Aorta (tissue), 5 donors: Measurements from ENCODE around the gene SLIT2. TPM values are rescaled to one million over a fixed set of nuclear protein-coding genes. Genes with fewer than 3 reads are reported as not detected.

Source experiments
- ATAC-seq: fragments of 200-7000 bp; cut with Tn5 transposase; one replicate; pipeline ENCODE4 v1.9.1; 2022; ENCODE audit warnings: moderate library complexity; ENCODE audit not compliant: low FRiP score
- DNase-seq, 2 donors: peaks; one replicate each; pipeline ENCODE4 v3.0.0-alpha.2; 2020
- H3K27ac ChIP-seq, 2 donors: one replicate each; pipeline ENCODE4 v1.5.1; 2013; ENCODE audit warnings: low read length in 2 of 2, mild to moderate bottlenecking in 2 of 2, moderate library complexity in 2 of 2, control low read depth in 1 of 2, inconsistent platforms in 1 of 2, low read depth in 1 of 2
- H3K27me3 ChIP-seq, 2 donors: one replicate each; pipeline ENCODE4 v1.6.1; 2013; ENCODE audit warnings: control low read depth in 1 of 2, low read length in 1 of 2, mild to moderate bottlenecking in 1 of 2, moderate library complexity in 1 of 2; ENCODE audit not compliant: insufficient read depth in 2 of 2, control insufficient read depth in 1 of 2
- H3K36me3 ChIP-seq, 2 donors: one replicate each; pipeline ENCODE4 v1.6.1; 2013; ENCODE audit warnings: control low read depth in 1 of 2, low read length in 1 of 2, mild to moderate bottlenecking in 1 of 2; ENCODE audit not compliant: insufficient read depth in 2 of 2, control insufficient read depth in 1 of 2
- H3K4me1 ChIP-seq, 2 donors: one replicate each; pipeline ENCODE4 v1.6.1; 2013; ENCODE audit warnings: low read length in 2 of 2, control low read depth in 1 of 2, mild to moderate bottlenecking in 1 of 2, moderate library complexity in 1 of 2; ENCODE audit not compliant: insufficient read depth in 2 of 2, control insufficient read depth in 1 of 2
- H3K4me3 ChIP-seq, 2 donors: one replicate each; pipeline ENCODE4 v1.5.1; 2013; ENCODE audit warnings: low read length in 2 of 2, control low read depth in 1 of 2, mild to moderate bottlenecking in 1 of 2
- H3K9me3 ChIP-seq: one replicate; pipeline ENCODE4 v1.6.1; 2013; ENCODE audit warnings: mild to moderate bottlenecking, low read length; ENCODE audit not compliant: control insufficient read depth
- WGBS, 2 donors: extraction: QIAGEN DNeasy Blood & Tissue Kit; methylation state at CpG; one replicate each; pipeline ENCODE4 v1.1.7; 2013; 5-methylcytosine and 5-hydroxymethylcytosine counted together
- intact Hi-C, 2 donors: fragments of 100-400 bp; cut with DNase I; formaldehyde crosslinking; loops; one replicate each; pipeline versions ENCODE4 v1.14.2 to v1.15.0; 2022
- polyA plus RNA-seq, 2 donors: library from polyadenylated mRNA; stranded (reverse); fragments of 200-250 nt; gene quantifications; one replicate each; pipeline ENCODE4 v1.2.3, GENCODE V29; 2013
- total RNA-seq, 2 donors: library from RNA; stranded (reverse); fragmentation: NEBNext Ultra II Directional; extraction: Animal tissue kit (Norgen Biotek cat#: 25700); gene quantifications; one replicate each; pipeline ENCODE4 v1.2.1, GENCODE V29; 2021
- donor health status: healthy with polysubstance abuse.
- donor health status: Bipolar disorder and iron deficiency.
- donor health status: DM: no; HTN: no; CAD: no.
- donor health status: DM: no; HTN: no; CAD: no.
- donor health status: DM: yes; HTN: yes; CAD: no.

SLIT2 gene
- total and polyA plus RNA-seq, 4 donors: 1.3 to 119 (median 23.2) TPM

- no peak overlapping the region for H3K4me3 ChIP-seq
- no peak overlapping the region for H3K27ac ChIP-seq
- ATAC-seq: no peak
- no peak for DNase-seq
- intact Hi-C loops: no loop called here
- WGBS, 2 donors: 64 to 78% methylated on average over 4 of the region's 4 CpGs
- peaks cover 0 to 6% of the 10 kb centered on the region in 2 donors for H3K4me1 ChIP-seq
- H3K9me3 ChIP-seq: no peaks in the 10 kb centered on the region
- no peaks in the 10 kb centered on the region for H3K27me3 ChIP-seq
- no peaks in the 10 kb centered on the region for H3K36me3 ChIP-seq
These were observed 20.7 kb downstream of the SLIT2 start for GRCh38 chr4:20272411-20272872.

DNA sequence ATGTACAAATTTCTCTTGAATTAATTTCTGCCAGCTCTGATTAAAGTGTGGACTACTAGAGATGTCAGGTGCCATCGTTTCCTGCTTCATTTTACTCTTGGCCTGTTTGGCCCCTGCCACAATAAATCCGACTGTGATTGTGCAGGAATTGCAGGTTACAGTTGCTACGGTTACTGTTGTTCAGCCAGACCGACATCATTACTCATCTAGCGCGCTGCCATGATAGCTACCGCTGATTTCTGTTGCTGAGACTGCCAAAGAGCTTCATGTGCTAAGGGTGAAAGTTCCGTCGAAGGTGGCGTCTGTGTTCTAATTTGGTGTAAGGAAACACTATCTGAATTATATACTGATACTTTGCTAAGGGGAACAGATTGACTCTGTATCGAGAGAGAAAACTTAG lies 22.1 kb downstream of the SLIT2 start:
- WGBS, 2 donors: 25 to 33% methylated on average over 11 of the region's 11 CpGs
- Histone ChIP-seq H3K4me1 (peaks cover 0 to 2% of the 10 kb centered on the region in 2 donors), H3K36me3 (no peaks in the 10 kb centered on the region), H3K27ac (no peak overlapping the region), H3K4me3 (no peak overlapping the region), H3K9me3 (no peaks in the 10 kb centered on the region), H3K27me3 (no peaks in the 10 kb centered on the region)
- no peak for ATAC-seq
- peak; percentile 42 to 67 for DNase-seq
- intact Hi-C loops: no loop called here

- WGBS, 2 donors: 79 to 81% methylated on average over 5 of the region's 5 CpGs
- Histone ChIP-seq H3K4me3 (no peak overlapping the region), H3K4me1 (no peaks in the 10 kb centered on the region), H3K27me3 (no peaks in the 10 kb centered on the region), H3K9me3 (no peaks in the 10 kb centered on the region), H3K36me3 (no peaks in the 10 kb centered on the region), H3K27ac (no peak overlapping the region)
- intact Hi-C loops: no loop called here
- DNase-seq: no peak
- ATAC-seq: no peak
These were observed 25.1 kb downstream of the SLIT2 start for GRCh38 chr4:20276848-20277247.

GRCh38 chr4:20278195-20278594 lies 26.5 kb downstream of the SLIT2 start:
- intact Hi-C loops: no loop called here
- 94 to 96% methylated on average over 3 of the region's 3 CpGs for WGBS, 2 donors

GRCh38 chr4:20279381-20279780 lies 27.7 kb downstream of the SLIT2 start:
- intact Hi-C loops: no loop called here
- no peak overlapping the region for H3K4me3 ChIP-seq
- ATAC-seq: no peak
- H3K36me3 ChIP-seq: no peaks in the 10 kb centered on the region
- DNase-seq: no peak
- H3K27ac ChIP-seq: no peak overlapping the region
- no peaks in the 10 kb centered on the region for H3K4me1 ChIP-seq
- H3K9me3 ChIP-seq: no peaks in the 10 kb centered on the region
- WGBS, 2 donors: 93 to 100% methylated on average over 1 of the region's 1 CpG
- H3K27me3 ChIP-seq: no peaks in the 10 kb centered on the region

More at GRCh38 chr4:20278195-20278594, 26.5 kb downstream of the SLIT2 start:
- H3K27me3 ChIP-seq: no peaks in the 10 kb centered on the region
- H3K9me3 ChIP-seq: no peaks in the 10 kb centered on the region
- no peak for DNase-seq
- no peaks in the 10 kb centered on the region for H3K4me1 ChIP-seq
- no peak for ATAC-seq
- no peak overlapping the region for H3K4me3 ChIP-seq
- H3K36me3 ChIP-seq: no peaks in the 10 kb centered on the region
- H3K27ac ChIP-seq: no peak overlapping the region

- no peaks in the 10 kb centered on the region for H3K4me1 ChIP-seq
- no peaks in the 10 kb centered on the region for H3K36me3 ChIP-seq
- H3K27me3 ChIP-seq: no peaks in the 10 kb centered on the region
- ATAC-seq: no peak
- no peak overlapping the region for H3K4me3 ChIP-seq
- no peak overlapping the region for H3K27ac ChIP-seq
- H3K9me3 ChIP-seq: no peaks in the 10 kb centered on the region
- DNase-seq: no peak
- intact Hi-C loops: no loop called here
- 23 to 34% methylated on average over 2 of the region's 2 CpGs for WGBS, 2 donors
These were observed 29.7 kb downstream of the SLIT2 start for GRCh38 chr4:20281453-20281852.

DNA sequence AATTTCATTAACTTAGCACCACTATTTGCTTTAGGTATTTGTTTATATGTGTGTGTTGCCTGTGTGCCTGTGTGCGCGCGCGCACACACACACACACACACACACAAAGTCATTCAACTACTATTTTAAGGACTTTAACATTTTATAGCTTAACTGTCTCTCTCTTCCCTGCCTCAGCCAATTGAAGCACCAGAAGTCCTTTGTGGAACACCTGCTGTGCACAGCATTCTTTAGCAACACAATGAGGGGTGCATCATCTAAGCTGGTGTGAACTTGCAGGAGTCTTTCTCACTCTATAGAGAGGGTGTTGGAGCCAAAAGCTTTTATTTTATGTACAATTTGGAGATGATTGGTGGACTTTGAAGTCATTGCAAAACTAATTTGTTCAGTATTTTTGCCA lies 31.3 kb downstream of the SLIT2 start:
- Histone ChIP-seq H3K36me3 (no peaks in the 10 kb centered on the region), H3K4me1 (peaks cover 0 to 1% of the 10 kb centered on the region in 2 donors), H3K9me3 (no peaks in the 10 kb centered on the region), H3K4me3 (no peak overlapping the region), H3K27me3 (no peaks in the 10 kb centered on the region), H3K27ac (no peak overlapping the region)
- intact Hi-C loops: no loop called here
- DNase-seq (no peak), ATAC-seq (no peak)
- 90 to 95% methylated on average over 4 of the region's 4 CpGs for WGBS, 2 donors

DNA sequence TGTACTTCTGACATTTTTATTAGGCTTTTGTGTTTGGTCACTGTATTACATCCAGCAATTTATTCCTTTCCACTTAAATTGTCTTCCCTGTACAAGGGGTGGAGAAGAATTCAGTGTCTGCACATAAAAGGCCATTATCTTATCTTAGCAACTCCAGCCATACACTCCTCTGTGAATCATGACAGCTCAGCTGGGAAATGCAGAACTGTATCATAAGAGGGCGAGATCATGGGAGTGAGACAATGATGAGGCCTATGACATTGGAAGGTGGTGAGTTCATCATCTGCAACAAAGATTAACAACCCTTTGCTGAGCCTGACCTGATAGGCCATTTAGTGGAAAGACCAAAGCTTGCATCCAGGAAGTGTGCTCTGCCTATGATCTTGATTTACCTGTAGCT lies 33.3 kb downstream of the SLIT2 start:
- no peak overlapping the region for H3K27ac ChIP-seq
- no peak overlapping the region for H3K4me3 ChIP-seq
- WGBS, 2 donors: 93 to 100% methylated on average over 1 of the region's 1 CpG
- H3K9me3 ChIP-seq: no peaks in the 10 kb centered on the region
- intact Hi-C loops: no loop called here
- DNase-seq (no peak), ATAC-seq (no peak)
- H3K36me3 ChIP-seq: no peaks in the 10 kb centered on the region
- H3K4me1 ChIP-seq: peaks cover 0 to 1% of the 10 kb centered on the region in 2 donors
- H3K27me3 ChIP-seq: no peaks in the 10 kb centered on the region

- ATAC-seq: no peak
- Histone ChIP-seq H3K4me3 (no peak overlapping the region), H3K27ac (no peak overlapping the region), H3K27me3 (no peaks in the 10 kb centered on the region), H3K4me1 (peaks cover 0 to 1% of the 10 kb centered on the region in 2 donors), H3K9me3 (no peaks in the 10 kb centered on the region), H3K36me3 (no peaks in the 10 kb centered on the region)
- intact Hi-C loops: no loop called here
- DNase-seq: no peak
- WGBS, 2 donors: 94 to 95% methylated on average over 2 of the region's 2 CpGs
These were observed 35.5 kb downstream of the SLIT2 start for GRCh38 chr4:20287246-20287645.
